A172 (cell line): Measurements from ENCODE around the gene GPD2. TPM values are rescaled to one million over a fixed set of nuclear protein-coding genes. Genes with fewer than 3 reads are reported as not detected.
"Not testable (repeated sequence)": the region's sequence is repeated elsewhere in the genome, so short reads cannot be mapped to it uniquely, and the experiment has no call there.

Source experiments
- DNase-seq: peaks from one replicate; pipeline ENCODE4 v3.0.0-alpha.2; 2015; ENCODE audit warnings: low spot score
- total RNA-seq: library from RNA; depleted of rRNA; stranded (reverse); fragments of >200 nt; shearing (Covaris generic); gene quantifications from 2 replicates; pipeline ENCODE4 v1.2.3, GENCODE V29; 2014

Gene GPD2
- total RNA-seq, 1 experiment from 2014 or later = 114 TPM

GRCh38 chr2:156589381-156590079 lies 153.4 kb downstream of the GPD2 start:
- DNase-seq = peak; percentile 48

GRCh38 chr2:156590085-156590739 lies 154.0 kb downstream of the GPD2 start:
- DNase-seq = no peak

GRCh38 chr2:156592809-156593593 lies 156.8 kb downstream of the GPD2 start:
- no peak for DNase-seq

GRCh38 chr2:156593594-156593921 lies 157.4 kb downstream of the GPD2 start:
- DNase-seq = no peak

- no peak for DNase-seq
These were observed 162.4 kb downstream of the GPD2 start for GRCh38 chr2:156598563-156598962.

GRCh38 chr2:156600196-156600595 lies 164.0 kb downstream of the GPD2 start:
- no peak for DNase-seq

GRCh38 chr2:156601855-156602551 lies 165.8 kb downstream of the GPD2 start:
- no peak for DNase-seq

- no peak for DNase-seq
These were observed 166.4 kb downstream of the GPD2 start for GRCh38 chr2:156602552-156602933.

GRCh38 chr2:156615836-156616322 lies 179.7 kb downstream of the GPD2 start:
- DNase-seq = no peak

- DNase-seq = not testable (repeated sequence)
These were observed 181.9 kb downstream of the GPD2 start for GRCh38 chr2:156618071-156618470.

- no peak for DNase-seq
These were observed 182.9 kb downstream of the GPD2 start for GRCh38 chr2:156619021-156619539.

- DNase-seq = no peak
These were observed 186.3 kb downstream of the GPD2 start for GRCh38 chr2:156622491-156622890.

- no peak for DNase-seq
These were observed 189.4 kb downstream of the GPD2 start for GRCh38 chr2:156625360-156626170.

- no peak for DNase-seq
These were observed 190.8 kb downstream of the GPD2 start for GRCh38 chr2:156626931-156627330.

- no peak for DNase-seq
These were observed 194.6 kb downstream of the GPD2 start for GRCh38 chr2:156630579-156631337.

GRCh38 chr2:156635646-156636045 lies 199.5 kb downstream of the GPD2 start:
- DNase-seq = no peak
